Colonic mucosa (tissue), 4 donors: ENCODE data around the gene MYOM3. TPM values are rescaled to one million over a fixed set of nuclear protein-coding genes. Genes with fewer than 3 reads are reported as not detected.
"Not testable (repeated sequence)": the region's sequence is repeated elsewhere in the genome, so short reads cannot be mapped to it uniquely, and the experiment has no call there.

Experiments
- DNase-seq: peaks from one replicate; pipeline ENCODE4 v3.0.0-alpha.2; 2020
- H3K27ac ChIP-seq: fragments of 200-600 bp; one replicate; pipeline ENCODE4 v1.8.0; 2021
- H3K27me3 ChIP-seq: fragments of 200-600 bp; one replicate; pipeline ENCODE4 v1.8.0; 2021
- H3K36me3 ChIP-seq: fragments of 200-600 bp; one replicate; pipeline ENCODE4 v1.8.0; 2021
- H3K4me1 ChIP-seq: fragments of 200-600 bp; one replicate; pipeline ENCODE4 v1.8.0; 2021; ENCODE audit warnings: mild to moderate bottlenecking
- H3K4me3 ChIP-seq: fragments of 200-600 bp; one replicate; pipeline ENCODE4 v1.8.0; 2021
- H3K9ac ChIP-seq, 2 donors: one replicate each; pipeline ENCODE4 v1.7.0; 2013; ENCODE audit warnings: control low read depth in 2 of 2, low read depth in 2 of 2, low read length in 2 of 2
- H3K9me3 ChIP-seq: fragments of 200-600 bp; one replicate; pipeline ENCODE4 v1.8.0; 2021
- intact Hi-C: fragments of 100-400 bp; cut with DNase I; formaldehyde crosslinking; loops from one replicate; pipeline ENCODE4 v1.14.1; 2022
- total RNA-seq, 2 donors: library from RNA; stranded (reverse); fragmentation: NEBNext Ultra II Directional in 1 of 2; extraction: Animal tissue kit (Norgen Biotek cat#: 25700) in 1 of 2; gene quantifications; one replicate each; pipeline ENCODE4 v1.2.1, GENCODE V29; 2021
- TF ChIP-seq, protein P1 (sequence below): fragments of 200-600 bp; IDR thresholded peaks from one replicate; pipeline ENCODE4 v1.8.0; 2022; ENCODE audit warnings: antibody characterized with exemption, mild to moderate bottlenecking
- donor health status: healthy.
- donor health status: DM: no; HTN: no; CAD: no.
- donor health status: DM: no; HTN: no; CAD: no.

Gene MYOM3
- total RNA-seq, 2 donors from 2014 or later: 1.8 to 3.3 TPM

DNA sequence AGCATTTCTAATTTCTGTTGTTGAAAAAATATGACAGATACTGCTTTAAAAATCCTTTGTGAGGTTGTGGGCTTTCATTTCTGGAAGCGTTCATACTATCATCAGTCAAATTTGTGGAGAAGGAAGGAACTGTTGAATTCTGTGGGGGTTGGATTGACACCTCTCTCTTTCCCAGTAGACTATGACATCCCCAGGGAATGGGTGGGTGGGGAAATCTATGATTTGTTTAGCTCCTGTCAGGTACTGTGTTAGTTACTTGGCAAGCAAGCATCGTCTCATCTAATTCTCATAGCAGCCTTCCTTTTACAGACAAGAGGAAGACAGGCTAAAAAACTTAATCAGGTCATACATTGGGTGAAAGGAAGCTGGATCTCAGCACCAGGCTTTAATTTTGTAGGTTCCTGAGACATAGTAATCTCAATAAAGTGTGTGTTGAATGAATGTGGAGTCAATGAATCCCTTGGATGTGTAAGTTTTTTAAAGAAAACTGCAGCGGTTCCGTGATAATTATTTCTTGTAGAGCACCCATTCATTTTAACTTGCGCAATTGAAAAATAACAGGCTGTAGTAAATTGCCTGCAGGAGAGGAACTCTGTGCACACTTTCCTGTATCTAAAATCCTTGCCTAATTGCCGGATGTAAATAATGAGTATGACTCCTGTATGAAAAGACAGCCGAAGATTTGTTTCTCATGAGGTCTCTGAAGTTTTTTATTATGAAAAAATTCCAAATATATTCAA, 60.6 kb downstream of the MYOM3 start:
- Histone ChIP-seq H3K27ac (no peak overlapping the region), H3K27me3 (no peaks in the 10 kb centered on the region), H3K4me3 (no peak overlapping the region), H3K9ac (no peak overlapping the region), H3K36me3 (no peaks in the 10 kb centered on the region), H3K9me3 (no peaks in the 10 kb centered on the region), H3K4me1 (no peaks in the 10 kb centered on the region)
- TF ChIP-seq, protein P1, sequence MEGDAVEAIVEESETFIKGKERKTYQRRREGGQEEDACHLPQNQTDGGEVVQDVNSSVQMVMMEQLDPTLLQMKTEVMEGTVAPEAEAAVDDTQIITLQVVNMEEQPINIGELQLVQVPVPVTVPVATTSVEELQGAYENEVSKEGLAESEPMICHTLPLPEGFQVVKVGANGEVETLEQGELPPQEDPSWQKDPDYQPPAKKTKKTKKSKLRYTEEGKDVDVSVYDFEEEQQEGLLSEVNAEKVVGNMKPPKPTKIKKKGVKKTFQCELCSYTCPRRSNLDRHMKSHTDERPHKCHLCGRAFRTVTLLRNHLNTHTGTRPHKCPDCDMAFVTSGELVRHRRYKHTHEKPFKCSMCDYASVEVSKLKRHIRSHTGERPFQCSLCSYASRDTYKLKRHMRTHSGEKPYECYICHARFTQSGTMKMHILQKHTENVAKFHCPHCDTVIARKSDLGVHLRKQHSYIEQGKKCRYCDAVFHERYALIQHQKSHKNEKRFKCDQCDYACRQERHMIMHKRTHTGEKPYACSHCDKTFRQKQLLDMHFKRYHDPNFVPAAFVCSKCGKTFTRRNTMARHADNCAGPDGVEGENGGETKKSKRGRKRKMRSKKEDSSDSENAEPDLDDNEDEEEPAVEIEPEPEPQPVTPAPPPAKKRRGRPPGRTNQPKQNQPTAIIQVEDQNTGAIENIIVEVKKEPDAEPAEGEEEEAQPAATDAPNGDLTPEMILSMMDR: no peak
- DNase-seq: no peak
- intact Hi-C loops: no loop called here

DNA sequence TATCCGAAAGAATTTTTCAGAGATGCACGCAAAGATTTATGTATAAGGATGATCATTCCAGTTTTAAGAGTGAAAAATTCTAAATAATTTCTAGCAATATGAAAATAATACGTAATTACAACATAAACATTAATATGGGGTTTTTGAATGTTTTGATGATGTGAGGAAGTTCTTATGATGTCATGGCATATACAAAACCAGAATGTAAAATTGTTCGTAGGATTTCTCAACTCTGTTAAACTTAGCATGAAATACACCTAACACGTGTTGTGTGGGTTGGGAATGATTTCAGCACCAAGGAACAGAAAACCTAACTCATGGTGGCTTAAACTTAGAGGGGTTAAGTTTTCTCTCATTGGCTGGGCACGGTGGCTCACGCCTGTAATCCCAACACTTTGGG, 62.2 kb downstream of the MYOM3 start:
- Histone ChIP-seq H3K4me1 (no peaks in the 10 kb centered on the region), H3K27ac (no peak overlapping the region), H3K27me3 (no peaks in the 10 kb centered on the region), H3K4me3 (no peak overlapping the region), H3K9ac (no peak overlapping the region), H3K36me3 (no peaks in the 10 kb centered on the region), H3K9me3 (no peaks in the 10 kb centered on the region)
- TF ChIP-seq, protein P1: no peak
- no peak for DNase-seq
- intact Hi-C loops: no loop called here

DNA sequence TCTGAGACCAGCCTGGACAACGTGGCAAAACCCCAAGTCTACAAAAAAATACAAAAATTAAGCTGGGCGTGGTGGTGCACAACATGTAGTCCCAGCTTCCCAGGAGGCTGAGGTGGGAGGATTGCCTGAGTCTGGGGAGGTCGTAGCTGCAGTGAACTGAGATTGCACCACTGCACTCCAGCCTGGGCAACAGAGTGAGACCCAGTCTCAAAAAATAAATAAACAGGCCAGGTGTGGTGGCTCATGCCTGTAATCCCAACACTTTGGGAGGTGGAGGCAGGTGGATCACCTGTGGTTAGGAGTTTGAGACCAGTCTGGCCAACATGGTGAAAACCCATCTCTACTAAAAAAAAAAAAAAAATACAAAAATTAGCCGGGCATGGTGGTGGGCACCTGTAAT, 63.0 kb downstream of the MYOM3 start:
- H3K9ac ChIP-seq, intact Hi-C loops, H3K4me3 ChIP-seq, H3K4me1 ChIP-seq, H3K27me3 ChIP-seq, H3K27ac ChIP-seq, DNase-seq, H3K36me3 ChIP-seq, H3K9me3 ChIP-seq: not testable (repeated sequence)

DNA sequence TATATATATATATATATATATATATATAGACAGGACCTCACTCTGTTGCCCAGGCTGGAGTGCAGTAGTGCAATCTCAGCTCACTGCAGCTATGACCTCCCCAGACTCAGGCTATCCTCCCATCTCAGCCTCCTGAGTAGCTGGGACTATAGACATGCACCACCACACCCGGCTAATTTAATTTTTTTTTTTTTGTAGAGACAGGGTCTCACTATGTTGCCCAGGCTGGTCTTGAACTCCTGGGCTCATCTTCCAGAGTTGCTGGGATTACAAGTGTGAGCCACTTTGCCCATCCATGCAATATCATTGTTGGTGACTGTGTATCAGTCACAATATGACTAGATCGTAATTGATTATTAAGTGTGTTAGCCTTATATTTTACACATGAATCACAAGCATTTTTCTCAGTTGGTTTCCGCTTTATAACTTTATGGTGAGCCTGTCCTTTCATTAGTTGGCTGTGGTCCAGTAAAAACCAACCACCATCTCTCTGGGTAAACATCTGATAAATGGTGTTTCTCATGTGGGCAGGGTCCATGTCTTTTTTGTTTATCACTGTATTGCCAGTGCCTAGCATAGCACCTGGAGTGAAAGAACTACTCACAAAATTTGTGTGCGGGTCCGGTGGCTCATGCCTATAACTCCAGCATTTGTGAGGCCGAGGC, 63.6 kb downstream of the MYOM3 start:
- H3K9me3 ChIP-seq: no peaks in the 10 kb centered on the region
- no peaks in the 10 kb centered on the region for H3K27me3 ChIP-seq
- H3K9ac ChIP-seq: no peak overlapping the region
- no peaks in the 10 kb centered on the region for H3K36me3 ChIP-seq
- DNase-seq: no peak
- no peak overlapping the region for H3K27ac ChIP-seq
- intact Hi-C loops: no loop called here
- TF ChIP-seq, protein P1: no peak
- no peaks in the 10 kb centered on the region for H3K4me1 ChIP-seq
- no peak overlapping the region for H3K4me3 ChIP-seq

DNA sequence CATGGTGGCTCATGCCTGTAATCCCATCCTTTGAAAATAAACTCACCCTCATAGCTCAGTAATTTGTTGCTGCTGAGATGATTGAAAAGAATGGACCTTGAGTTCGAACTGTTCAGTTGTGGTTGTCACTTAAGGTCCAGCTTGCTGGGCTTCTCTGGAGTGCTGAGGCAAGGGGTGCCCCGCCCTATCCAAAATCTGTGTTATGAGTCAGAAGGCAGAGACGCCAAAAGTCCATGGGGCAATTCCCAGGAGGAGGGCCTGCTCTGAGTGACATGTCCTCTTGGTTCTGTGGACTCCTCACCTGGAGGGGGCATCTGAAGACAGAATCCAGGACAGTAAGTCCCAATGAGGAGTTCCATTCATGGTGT, 64.8 kb downstream of the MYOM3 start:
- TF ChIP-seq, protein P1: no peak
- intact Hi-C loops: no loop called here
- Histone ChIP-seq H3K4me3 (no peak overlapping the region), H3K36me3 (no peaks in the 10 kb centered on the region), H3K27ac (no peak overlapping the region), H3K9me3 (no peaks in the 10 kb centered on the region), H3K9ac (no peak overlapping the region), H3K4me1 (no peaks in the 10 kb centered on the region), H3K27me3 (no peaks in the 10 kb centered on the region)
- DNase-seq: peak; percentile 42

DNA sequence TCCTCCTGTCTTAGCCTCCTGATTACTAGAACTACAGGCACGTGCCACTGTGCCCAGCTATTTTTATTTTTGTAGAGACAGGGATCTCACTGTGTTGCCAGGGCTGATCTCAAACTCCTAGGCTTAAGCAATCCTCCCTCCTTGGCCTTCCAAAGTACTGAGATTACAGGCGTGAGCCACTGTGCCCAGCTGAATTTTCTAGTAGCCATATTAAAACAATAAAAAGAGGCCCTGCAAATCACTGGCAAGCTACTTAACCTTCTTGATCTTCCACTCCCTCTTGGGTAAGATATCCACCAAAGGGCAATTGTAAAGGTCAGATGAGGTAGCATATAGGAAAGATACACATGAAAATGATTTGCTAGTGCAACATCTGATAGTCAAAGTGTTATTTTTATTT, 66.2 kb downstream of the MYOM3 start:
- Histone ChIP-seq H3K27me3 (no peaks in the 10 kb centered on the region), H3K9me3 (no peaks in the 10 kb centered on the region), H3K27ac (no peak overlapping the region), H3K4me1 (no peaks in the 10 kb centered on the region), H3K36me3 (no peaks in the 10 kb centered on the region), H3K9ac (no peak overlapping the region), H3K4me3 (no peak overlapping the region)
- TF ChIP-seq, protein P1: no peak
- DNase-seq: no peak
- intact Hi-C loops: no loop called here

DNA sequence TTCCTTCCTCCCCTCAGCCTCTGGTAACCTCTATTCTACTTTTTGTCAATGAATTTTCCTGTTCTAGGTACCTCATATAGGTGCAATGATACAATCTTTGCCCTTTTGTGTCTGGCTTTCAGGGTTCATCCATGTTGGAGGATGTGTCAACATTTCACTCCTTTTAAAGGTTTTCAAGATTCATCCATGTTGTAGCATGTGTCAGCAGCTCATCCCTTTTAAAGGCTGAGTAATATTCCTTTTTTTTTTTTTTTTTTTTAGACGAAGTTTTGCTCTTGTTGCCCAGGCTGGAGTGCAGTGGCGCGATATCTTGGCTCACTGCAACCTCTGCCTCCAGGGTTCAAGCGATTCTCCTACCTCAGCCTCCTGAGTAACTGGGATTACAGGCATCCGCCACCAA, 67.3 kb downstream of the MYOM3 start:
- H3K36me3 ChIP-seq, H3K9me3 ChIP-seq, DNase-seq, intact Hi-C loops, H3K27ac ChIP-seq, H3K4me1 ChIP-seq, H3K4me3 ChIP-seq, H3K27me3 ChIP-seq, H3K9ac ChIP-seq: not testable (repeated sequence)
